Endometrium (tissue), 2 donors: Measurements from ENCODE around the gene STX7.
A peak's percentile ranks its signal among the peaks of the same experiment; 100 is the strongest.

ENCODE experiments used
- FAIRE-seq: peaks from 2 replicates; lab custom pipeline; 2012; peaks lifted over from hg19 to GRCh38; lab: Jason Lieb, UNC
- donor health status: control.
- donor health status: control.

The STX7 gene

GRCh38 chr6:132412656-132413498, 100.0 kb downstream of the STX7 start:
- no peak for FAIRE-seq

GRCh38 chr6:132411296-132411695, 101.6 kb downstream of the STX7 start:
- no peak for FAIRE-seq

- FAIRE-seq: no peak
Observed at GRCh38 chr6:132410830-132411229, 102.1 kb downstream of the STX7 start.

- FAIRE-seq: no peak
Observed at GRCh38 chr6:132405143-132405915, 107.6 kb downstream of the STX7 start.

- FAIRE-seq: no peak
Observed at GRCh38 chr6:132404736-132405135, 108.2 kb downstream of the STX7 start.

- FAIRE-seq: no peak
Observed at GRCh38 chr6:132404330-132404729, 108.6 kb downstream of the STX7 start.

GRCh38 chr6:132401618-132402285, 111.2 kb downstream of the STX7 start:
- no peak for FAIRE-seq

GRCh38 chr6:132400883-132401617, 111.9 kb downstream of the STX7 start, which contains the start of gene MOXD1:
Gene MOXD1, minus strand, starts transcription at chr6:132401475. Its CDS starts 49 bp downstream, at chr6:132401426.
- no peak for FAIRE-seq

GRCh38 chr6:132400555-132400882, 112.4 kb downstream of the STX7 start:
- no peak for FAIRE-seq

GRCh38 chr6:132399376-132400074, 113.4 kb downstream of the STX7 start:
- peak; percentile 91 for FAIRE-seq
